ENCODE results near the gene RALGAPA1.

RALGAPA1 gene

DNA sequence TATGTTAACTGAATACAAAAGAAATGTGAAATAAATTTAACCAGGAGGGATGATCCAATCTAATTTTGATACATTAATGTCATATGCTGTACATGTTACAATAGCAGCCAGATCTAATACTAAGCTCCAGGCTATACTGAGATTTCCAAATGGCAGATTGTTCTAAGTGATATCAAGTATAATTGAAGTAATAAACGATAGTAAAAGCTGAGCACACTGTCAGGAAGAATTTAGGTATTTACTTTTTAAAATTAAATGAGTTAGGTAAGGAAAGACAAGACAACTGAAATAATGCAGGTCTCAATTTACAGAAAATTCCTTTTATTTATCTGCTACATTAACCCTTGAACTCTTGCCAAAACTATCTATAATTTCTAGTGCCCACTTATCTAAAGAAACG is 235.2 kb downstream of the RALGAPA1 start:
- Histone ChIP-seq H3K9ac (ENCODE audit: low read depth, low read length) (no peak overlapping the region), H3K4me3 (ENCODE audit: low read depth, low read length) (no peak overlapping the region), H3K36me3 (ENCODE audit: control insufficient read depth, insufficient read depth, low read length) (no peaks in the 10 kb centered on the region), H3K4me1 (ENCODE audit: control insufficient read depth, insufficient read depth, low read length) (no peaks in the 10 kb centered on the region), H3K27ac (ENCODE audit: low read depth, low read length) (no peak overlapping the region), H3K27me3 (ENCODE audit: control insufficient read depth, insufficient read depth, low read length) (no peaks in the 10 kb centered on the region), H3K9me3 (ENCODE audit: control insufficient read depth, insufficient read depth, low read length) (no peaks in the 10 kb centered on the region)

DNA sequence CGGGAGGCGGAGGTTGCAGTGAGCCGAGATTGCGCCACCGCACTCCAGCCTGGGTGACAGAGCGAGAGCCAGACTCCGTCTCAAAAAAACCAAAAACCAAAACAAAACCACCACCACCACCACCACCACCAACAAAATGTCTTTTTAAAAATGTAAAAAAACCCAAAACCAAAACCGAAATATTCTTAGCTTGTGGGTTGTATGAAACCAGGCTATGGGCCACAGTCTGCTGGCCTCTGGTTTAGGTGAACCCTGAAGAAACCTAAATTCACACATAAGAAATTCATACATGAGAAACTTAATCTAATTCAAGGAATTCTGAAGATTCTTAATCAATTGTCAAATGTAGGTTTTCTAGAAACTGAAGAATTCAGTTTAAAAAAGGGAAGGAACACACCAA is 237.5 kb downstream of the RALGAPA1 start:
- Histone ChIP-seq H3K4me3 (ENCODE audit: low read depth, low read length) (no peak overlapping the region), H3K27me3 (ENCODE audit: control insufficient read depth, insufficient read depth, low read length) (no peaks in the 10 kb centered on the region), H3K9ac (ENCODE audit: low read depth, low read length) (no peak overlapping the region), H3K9me3 (ENCODE audit: control insufficient read depth, insufficient read depth, low read length) (no peaks in the 10 kb centered on the region), H3K4me1 (ENCODE audit: control insufficient read depth, insufficient read depth, low read length) (0 out of 2 replicates have a peak, but pooled peaks cover 4% of the 10 kb centered on the region), H3K36me3 (ENCODE audit: control insufficient read depth, insufficient read depth, low read length) (no peaks in the 10 kb centered on the region), H3K27ac (ENCODE audit: low read depth, low read length) (no peak overlapping the region)

DNA sequence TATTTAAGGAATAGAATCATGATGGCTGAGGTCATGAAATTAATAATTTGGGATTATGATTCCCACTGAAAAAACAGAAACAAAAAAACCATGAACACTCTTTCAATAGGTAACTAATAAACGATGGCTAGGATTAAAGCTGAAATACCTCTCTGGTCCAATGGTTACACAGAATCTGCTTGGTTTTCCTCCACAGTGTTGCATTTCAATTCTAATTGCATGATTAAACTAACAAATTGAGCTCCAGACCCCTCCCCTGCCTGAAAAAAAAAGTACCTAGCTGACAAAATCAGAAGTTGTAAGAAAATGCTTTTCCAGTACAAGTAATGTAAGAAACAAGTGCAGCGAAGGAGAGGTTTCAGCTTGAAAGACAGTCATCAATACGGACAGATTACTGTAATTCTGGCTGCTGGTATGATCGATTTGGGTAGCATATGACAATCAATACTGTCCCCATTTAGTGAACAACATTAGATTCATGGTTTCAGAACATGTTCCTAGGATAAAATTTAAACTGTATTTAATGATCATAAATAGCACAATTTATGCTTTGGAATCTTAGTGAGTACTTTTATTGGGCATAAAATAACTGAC is 243.1 kb downstream of the RALGAPA1 start:
- Histone ChIP-seq H3K4me1 (ENCODE audit: control insufficient read depth, insufficient read depth, low read length) (0 out of 2 replicates have a peak, but pooled peaks cover 4% of the 10 kb centered on the region), H3K4me3 (ENCODE audit: low read depth, low read length) (no peak overlapping the region), H3K9me3 (ENCODE audit: control insufficient read depth, insufficient read depth, low read length) (no peaks in the 10 kb centered on the region), H3K9ac (ENCODE audit: low read depth, low read length) (no peak overlapping the region), H3K36me3 (ENCODE audit: control insufficient read depth, insufficient read depth, low read length) (no peaks in the 10 kb centered on the region), H3K27ac (ENCODE audit: low read depth, low read length) (no peak overlapping the region), H3K27me3 (ENCODE audit: control insufficient read depth, insufficient read depth, low read length) (no peaks in the 10 kb centered on the region)

DNA sequence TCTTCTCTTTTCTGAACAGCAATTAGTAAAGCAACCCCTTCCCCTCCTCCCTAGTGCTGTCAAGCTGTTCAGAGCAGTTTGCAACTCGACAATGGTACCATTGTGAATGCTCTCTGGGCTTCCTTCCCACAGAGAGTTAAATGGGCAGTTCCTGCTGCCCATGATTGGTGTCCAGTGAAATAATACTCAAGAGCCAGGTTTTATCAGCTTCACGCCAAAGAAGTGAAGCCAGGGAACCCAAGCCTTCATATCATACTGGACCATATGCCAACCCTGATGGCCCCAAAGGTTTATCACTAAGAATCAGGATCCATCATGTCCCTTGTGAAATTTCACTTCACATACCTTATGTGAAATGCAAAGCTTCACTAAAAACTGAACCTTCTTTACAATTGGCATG is 250.4 kb downstream of the RALGAPA1 start:
- no peaks in the 10 kb centered on the region for H3K27me3 ChIP-seq (ENCODE audit: control insufficient read depth, insufficient read depth, low read length)
- H3K36me3 ChIP-seq (ENCODE audit: control insufficient read depth, insufficient read depth, low read length) = no peaks in the 10 kb centered on the region
- H3K27ac ChIP-seq (ENCODE audit: low read depth, low read length) = peak overlapping the region; percentile 22
- H3K4me1 ChIP-seq (ENCODE audit: control insufficient read depth, insufficient read depth, low read length) = peaks cover 12% of the 10 kb centered on the region
- no peaks in the 10 kb centered on the region for H3K9me3 ChIP-seq (ENCODE audit: control insufficient read depth, insufficient read depth, low read length)
- H3K9ac ChIP-seq (ENCODE audit: low read depth, low read length) = no peak overlapping the region
- H3K4me3 ChIP-seq (ENCODE audit: low read depth, low read length) = no peak overlapping the region

DNA sequence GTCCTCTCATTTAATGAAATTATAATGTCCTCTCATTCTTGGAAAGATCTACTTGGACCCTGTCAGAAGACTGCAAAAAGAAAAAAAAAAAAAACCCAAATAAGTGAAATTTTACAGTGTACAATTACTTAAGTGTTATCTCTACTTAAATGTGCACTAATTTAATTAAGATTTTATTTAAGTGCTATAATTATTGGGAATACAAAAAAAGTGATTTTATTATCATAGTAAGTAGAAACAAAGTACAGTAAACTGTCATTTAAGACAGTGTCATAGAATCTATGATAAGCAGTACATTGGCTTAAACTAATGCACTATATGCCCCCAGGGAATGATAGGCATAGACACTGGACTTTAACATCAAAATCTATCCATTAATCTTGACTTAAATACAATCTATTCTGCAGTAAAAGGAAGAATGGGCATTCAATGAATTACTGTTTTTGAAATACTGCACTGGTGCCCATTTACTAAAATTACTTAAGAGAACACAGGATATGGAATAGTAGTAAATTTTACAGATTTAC is 251.8 kb downstream of the RALGAPA1 start:
- Histone ChIP-seq H3K27ac (ENCODE audit: low read depth, low read length) (no peak overlapping the region), H3K27me3 (ENCODE audit: control insufficient read depth, insufficient read depth, low read length) (no peaks in the 10 kb centered on the region), H3K4me1 (ENCODE audit: control insufficient read depth, insufficient read depth, low read length) (peaks cover 12% of the 10 kb centered on the region), H3K4me3 (ENCODE audit: low read depth, low read length) (no peak overlapping the region), H3K9me3 (ENCODE audit: control insufficient read depth, insufficient read depth, low read length) (no peaks in the 10 kb centered on the region), H3K36me3 (ENCODE audit: control insufficient read depth, insufficient read depth, low read length) (no peaks in the 10 kb centered on the region), H3K9ac (ENCODE audit: low read depth, low read length) (no peak overlapping the region)

DNA sequence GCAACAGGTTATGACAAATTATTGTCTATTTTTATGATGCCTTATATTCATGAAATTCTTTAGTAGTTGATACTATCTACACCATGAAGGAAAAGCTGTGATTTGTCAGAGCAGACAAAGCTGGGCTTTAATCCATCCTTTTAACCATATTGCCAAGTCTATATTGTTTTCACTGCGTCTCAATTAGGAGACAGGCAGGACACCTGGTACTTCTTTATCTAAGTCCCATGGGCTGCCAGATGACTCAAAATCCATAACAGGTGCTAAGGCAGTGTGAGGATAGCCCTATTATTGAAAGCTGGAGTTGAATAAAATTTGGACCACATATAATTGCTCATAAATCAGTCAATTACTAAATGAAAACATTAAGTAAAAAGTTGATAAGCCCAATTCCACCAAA is 252.5 kb downstream of the RALGAPA1 start:
- Histone ChIP-seq H3K27ac (ENCODE audit: low read depth, low read length) (no peak overlapping the region), H3K27me3 (ENCODE audit: control insufficient read depth, insufficient read depth, low read length) (no peaks in the 10 kb centered on the region), H3K9me3 (ENCODE audit: control insufficient read depth, insufficient read depth, low read length) (no peaks in the 10 kb centered on the region), H3K4me1 (ENCODE audit: control insufficient read depth, insufficient read depth, low read length) (peaks cover 12% of the 10 kb centered on the region), H3K9ac (ENCODE audit: low read depth, low read length) (no peak overlapping the region), H3K36me3 (ENCODE audit: control insufficient read depth, insufficient read depth, low read length) (no peaks in the 10 kb centered on the region), H3K4me3 (ENCODE audit: low read depth, low read length) (no peak overlapping the region)

DNA sequence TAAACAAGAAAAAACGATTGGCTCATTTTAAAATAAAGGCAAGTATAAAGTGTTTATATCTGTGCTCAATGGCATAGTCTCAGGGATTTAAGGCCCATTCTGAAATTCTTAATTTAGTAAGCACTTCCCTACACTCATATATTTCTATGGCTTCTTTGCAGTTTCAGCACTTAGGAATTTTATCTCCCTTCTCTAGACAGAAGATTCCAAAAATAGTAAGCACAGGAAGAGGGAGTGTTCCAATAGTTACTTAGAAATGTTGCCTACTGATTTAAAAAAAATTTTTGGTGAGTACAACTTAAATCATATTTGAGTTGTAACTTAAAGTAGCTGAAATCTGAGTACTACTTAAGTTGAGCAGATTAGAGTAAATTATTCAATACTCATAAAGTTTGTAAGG is 255.3 kb downstream of the RALGAPA1 start:
- peaks cover 16% of the 10 kb centered on the region for H3K4me1 ChIP-seq (ENCODE audit: control insufficient read depth, insufficient read depth, low read length)
- no peak overlapping the region for H3K4me3 ChIP-seq (ENCODE audit: low read depth, low read length)
- H3K27ac ChIP-seq (ENCODE audit: low read depth, low read length) = no peak overlapping the region
- H3K9ac ChIP-seq (ENCODE audit: low read depth, low read length) = no peak overlapping the region
- no peaks in the 10 kb centered on the region for H3K36me3 ChIP-seq (ENCODE audit: control insufficient read depth, insufficient read depth, low read length)
- no peaks in the 10 kb centered on the region for H3K27me3 ChIP-seq (ENCODE audit: control insufficient read depth, insufficient read depth, low read length)
- no peaks in the 10 kb centered on the region for H3K9me3 ChIP-seq (ENCODE audit: control insufficient read depth, insufficient read depth, low read length)

DNA sequence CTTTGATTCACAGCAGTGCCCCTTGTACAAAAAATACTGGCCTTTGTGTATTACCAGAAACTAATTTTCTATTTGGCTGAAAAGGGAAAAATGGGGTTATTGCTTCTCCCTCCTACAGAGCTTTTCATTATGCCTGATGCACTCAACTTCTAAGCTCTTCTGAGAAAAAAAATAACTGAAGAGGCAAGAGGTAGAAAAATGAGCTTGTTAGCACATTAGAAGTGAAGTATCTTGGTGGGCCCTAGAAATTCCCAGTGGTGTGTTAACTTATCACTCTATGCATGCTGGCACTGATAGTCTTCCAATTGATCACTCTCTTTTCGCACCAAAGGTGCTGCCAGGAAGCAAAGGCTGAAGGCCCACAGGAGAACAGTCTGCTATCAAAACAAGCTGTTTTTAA is 258.0 kb downstream of the RALGAPA1 start:
- Histone ChIP-seq H3K4me1 (ENCODE audit: control insufficient read depth, insufficient read depth, low read length) (peaks cover 7% of the 10 kb centered on the region; the same call in 1 of the 2 replicates), H3K9ac (ENCODE audit: low read depth, low read length) (no peak overlapping the region), H3K4me3 (ENCODE audit: low read depth, low read length) (no peak overlapping the region), H3K36me3 (ENCODE audit: control insufficient read depth, insufficient read depth, low read length) (no peaks in the 10 kb centered on the region), H3K27ac (ENCODE audit: low read depth, low read length) (no peak overlapping the region), H3K9me3 (ENCODE audit: control insufficient read depth, insufficient read depth, low read length) (no peaks in the 10 kb centered on the region), H3K27me3 (ENCODE audit: control insufficient read depth, insufficient read depth, low read length) (no peaks in the 10 kb centered on the region)

DNA sequence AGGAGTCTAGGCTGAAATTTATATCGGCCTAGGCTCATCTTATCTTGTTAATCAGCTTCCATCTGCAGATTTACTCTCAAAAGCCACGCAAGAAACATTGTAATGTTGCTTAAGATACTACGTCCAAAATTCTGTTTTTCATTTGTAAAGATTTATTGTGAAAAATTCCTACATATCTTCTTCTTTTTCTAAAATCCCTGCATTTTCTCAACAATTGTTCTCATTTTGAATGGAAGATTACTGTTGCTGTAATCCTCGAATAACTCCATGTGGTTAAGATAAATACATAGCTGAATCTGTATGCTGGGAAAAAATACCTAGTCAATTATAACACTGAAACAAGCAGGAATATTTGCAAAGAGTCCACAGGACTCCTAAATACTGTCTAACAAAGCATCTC is 259.5 kb downstream of the RALGAPA1 start:
- Histone ChIP-seq H3K36me3 (ENCODE audit: control insufficient read depth, insufficient read depth, low read length) (no peaks in the 10 kb centered on the region), H3K4me1 (ENCODE audit: control insufficient read depth, insufficient read depth, low read length) (peaks cover 7% of the 10 kb centered on the region; the same call in 1 of the 2 replicates), H3K27me3 (ENCODE audit: control insufficient read depth, insufficient read depth, low read length) (no peaks in the 10 kb centered on the region), H3K27ac (ENCODE audit: low read depth, low read length) (peak overlapping the region; percentile 56), H3K9ac (ENCODE audit: low read depth, low read length) (no peak overlapping the region), H3K9me3 (ENCODE audit: control insufficient read depth, insufficient read depth, low read length) (no peaks in the 10 kb centered on the region), H3K4me3 (ENCODE audit: low read depth, low read length) (no peak overlapping the region)

DNA sequence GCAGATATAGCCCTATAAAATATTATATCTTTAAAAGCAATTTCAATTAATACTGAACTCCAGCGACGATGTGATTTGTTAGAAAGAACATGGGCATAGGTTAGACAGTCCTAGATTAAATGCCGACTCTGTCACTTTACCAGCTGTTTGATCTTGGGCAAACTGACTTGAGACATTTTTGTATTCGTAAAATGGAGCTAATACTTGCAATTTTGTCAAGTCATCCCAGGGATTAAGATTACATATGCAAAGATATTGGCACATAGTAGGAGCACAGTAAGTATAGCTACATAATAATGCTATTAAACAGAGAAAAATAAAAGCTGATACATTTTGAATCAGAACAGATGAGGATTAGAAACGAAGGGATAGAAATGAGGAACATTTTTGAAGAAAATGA is 266.1 kb downstream of the RALGAPA1 start:
- Histone ChIP-seq H3K27ac (ENCODE audit: low read depth, low read length) (no peak overlapping the region), H3K4me1 (ENCODE audit: control insufficient read depth, insufficient read depth, low read length) (no peaks in the 10 kb centered on the region), H3K9me3 (ENCODE audit: control insufficient read depth, insufficient read depth, low read length) (no peaks in the 10 kb centered on the region), H3K27me3 (ENCODE audit: control insufficient read depth, insufficient read depth, low read length) (no peaks in the 10 kb centered on the region), H3K9ac (ENCODE audit: low read depth, low read length) (no peak overlapping the region), H3K4me3 (ENCODE audit: low read depth, low read length) (no peak overlapping the region), H3K36me3 (ENCODE audit: control insufficient read depth, insufficient read depth, low read length) (no peaks in the 10 kb centered on the region)

DNA sequence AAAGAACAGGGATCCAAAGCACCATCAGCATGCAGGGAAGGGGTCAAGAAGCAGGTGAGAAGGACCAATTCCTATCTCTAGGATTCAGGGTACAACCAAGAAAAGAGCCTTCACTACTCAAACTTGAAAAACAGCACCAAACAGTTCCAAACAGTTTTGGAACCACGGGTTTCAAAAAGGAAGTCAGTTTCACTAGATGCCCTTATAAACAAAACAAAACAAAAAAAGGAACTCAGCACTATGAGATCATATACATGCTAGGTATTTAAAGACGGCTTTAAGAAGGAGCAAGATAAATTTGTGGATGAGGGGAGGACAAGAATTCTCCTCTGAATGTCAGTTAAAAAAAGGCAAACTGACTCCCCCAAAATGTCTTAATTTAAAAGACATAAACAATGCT is 269.1 kb downstream of the RALGAPA1 start:
- Histone ChIP-seq H3K9ac (ENCODE audit: low read depth, low read length) (no peak overlapping the region), H3K27me3 (ENCODE audit: control insufficient read depth, insufficient read depth, low read length) (peaks cover 26% of the 10 kb centered on the region), H3K9me3 (ENCODE audit: control insufficient read depth, insufficient read depth, low read length) (no peaks in the 10 kb centered on the region), H3K27ac (ENCODE audit: low read depth, low read length) (no peak overlapping the region), H3K4me1 (ENCODE audit: control insufficient read depth, insufficient read depth, low read length) (no peaks in the 10 kb centered on the region; the same call in 1 of the 2 replicates), H3K4me3 (ENCODE audit: low read depth, low read length) (no peak overlapping the region), H3K36me3 (ENCODE audit: control insufficient read depth, insufficient read depth, low read length) (no peaks in the 10 kb centered on the region)

Data from HUES48 (cell line).